Keratinocyte (primary cell): ENCODE measurements around the gene PDE11A.

Source experiments
- CTCF ChIP-seq, 3 experiments: IDR thresholded peaks in 1 of 3; conservative IDR thresholded peaks in 1 of 3; optimal IDR thresholded peaks in 1 of 3; 2 replicates in 2 of 3; 3 replicates in 1 of 3; pipeline versions ENCODE3 to v1.5.1; 2011; ENCODE audit warnings: low read length in 3 of 3, mild to moderate bottlenecking in 3 of 3, moderate library complexity in 2 of 3, control low read depth in 1 of 3, inconsistent platforms in 1 of 3; ENCODE audit not compliant: insufficient read depth in 2 of 3; ENCODE audit errors: extremely low read depth in 1 of 3
- EZH2 ChIP-seq: IDR thresholded peaks from one replicate; pipeline ENCODE4 v1.6.1; 2012; ENCODE audit warnings: inconsistent platforms, mild to moderate bottlenecking, low read length, moderate library complexity

GRCh38 chr2:177665328-177665727 lies 407.2 kb downstream of the PDE11A start:
- TF ChIP-seq CTCF (optimal IDR thresholded peaks at IDR 0.05 in 1 of 3, IDR thresholded peaks at IDR 0.05 in 1 of 3, conservative IDR thresholded peaks at IDR 0.05 in 1 of 3; ENCODE audit: extremely low read depth in 1 of 3, insufficient read depth in 2 of 3, low read length in 3 of 3) = no peak
- no peak for TF ChIP-seq EZH2
